ENCODE measurements around the gene LCTL.

DNA sequence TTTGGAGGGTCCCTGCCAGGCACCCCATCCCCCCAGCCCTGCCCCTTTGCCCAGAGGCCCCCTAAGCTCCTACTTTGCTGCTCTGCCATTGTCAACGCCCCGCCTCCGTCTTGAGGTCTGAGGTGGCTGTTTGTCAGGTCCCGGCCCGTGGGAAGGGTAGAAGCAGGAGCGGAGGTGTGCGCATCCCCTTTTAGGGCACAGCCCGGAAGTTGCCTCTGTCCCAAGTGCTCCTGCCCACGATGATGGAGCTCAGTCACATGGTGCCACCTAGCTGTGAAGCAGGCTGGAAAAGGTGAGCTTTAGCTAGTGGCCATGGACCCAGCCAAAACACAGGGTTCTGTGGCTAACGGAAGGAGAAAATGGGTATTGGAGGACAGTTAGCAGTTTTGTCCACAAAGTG is 28.5 kb upstream of the LCTL start:
- TF ChIP-seq EZH2phosphoT487 (IDR thresholded peaks at IDR 0.05; ENCODE audit: borderline replicate concordance, low read length): no peak
- TF ChIP-seq, protein P1, sequence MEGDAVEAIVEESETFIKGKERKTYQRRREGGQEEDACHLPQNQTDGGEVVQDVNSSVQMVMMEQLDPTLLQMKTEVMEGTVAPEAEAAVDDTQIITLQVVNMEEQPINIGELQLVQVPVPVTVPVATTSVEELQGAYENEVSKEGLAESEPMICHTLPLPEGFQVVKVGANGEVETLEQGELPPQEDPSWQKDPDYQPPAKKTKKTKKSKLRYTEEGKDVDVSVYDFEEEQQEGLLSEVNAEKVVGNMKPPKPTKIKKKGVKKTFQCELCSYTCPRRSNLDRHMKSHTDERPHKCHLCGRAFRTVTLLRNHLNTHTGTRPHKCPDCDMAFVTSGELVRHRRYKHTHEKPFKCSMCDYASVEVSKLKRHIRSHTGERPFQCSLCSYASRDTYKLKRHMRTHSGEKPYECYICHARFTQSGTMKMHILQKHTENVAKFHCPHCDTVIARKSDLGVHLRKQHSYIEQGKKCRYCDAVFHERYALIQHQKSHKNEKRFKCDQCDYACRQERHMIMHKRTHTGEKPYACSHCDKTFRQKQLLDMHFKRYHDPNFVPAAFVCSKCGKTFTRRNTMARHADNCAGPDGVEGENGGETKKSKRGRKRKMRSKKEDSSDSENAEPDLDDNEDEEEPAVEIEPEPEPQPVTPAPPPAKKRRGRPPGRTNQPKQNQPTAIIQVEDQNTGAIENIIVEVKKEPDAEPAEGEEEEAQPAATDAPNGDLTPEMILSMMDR (IDR thresholded peaks at IDR 0.05; ENCODE audit: low read depth, low read length, poor library complexity, severe bottlenecking): no peak

Measured in DOHH2 (cell line).